Erythroblast (primary cell): ENCODE measurements around the gene DOCK2.

Experiments used
- DNase-seq, 2 experiments: peaks; one replicate each; lab custom pipeline; 2025; lab: John Stamatoyannopoulos, UW
- GATA1 ChIP-seq: IDR thresholded peaks from 2 replicates; pipeline ENCODE4 v1.6.1; 2011; ENCODE audit warnings: low read depth, mild to moderate bottlenecking, control low read depth, low read length, moderate library complexity
- POLR2A ChIP-seq: IDR thresholded peaks from 2 replicates; pipeline ENCODE4 v1.6.1; 2011; ENCODE audit warnings: mild to moderate bottlenecking, low read length

Gene DOCK2

DNA sequence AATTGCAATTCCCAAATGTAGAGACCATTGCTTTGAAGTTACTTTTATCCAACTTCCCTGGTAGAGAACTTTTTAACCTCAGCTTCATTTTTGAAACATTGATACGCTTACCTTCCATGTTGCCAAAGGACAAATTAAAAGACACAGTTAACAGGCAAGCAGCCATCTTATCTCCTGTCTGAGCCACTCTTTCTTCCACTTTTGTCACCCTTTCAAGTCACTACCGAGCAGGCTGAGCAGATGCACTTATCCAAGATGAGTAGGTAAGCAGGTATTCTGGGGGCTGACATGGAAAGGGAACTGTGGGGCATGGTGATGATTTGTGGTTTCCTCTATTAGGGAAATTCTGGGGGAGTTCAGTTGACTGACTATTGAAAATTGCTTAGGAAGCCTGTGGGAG lies 66.7 kb downstream of the DOCK2 start:
- peak in 1 of 2 experiments; percentile 13 for DNase-seq
- no peak for TF ChIP-seq POLR2A
- no peak for TF ChIP-seq GATA1

DNA sequence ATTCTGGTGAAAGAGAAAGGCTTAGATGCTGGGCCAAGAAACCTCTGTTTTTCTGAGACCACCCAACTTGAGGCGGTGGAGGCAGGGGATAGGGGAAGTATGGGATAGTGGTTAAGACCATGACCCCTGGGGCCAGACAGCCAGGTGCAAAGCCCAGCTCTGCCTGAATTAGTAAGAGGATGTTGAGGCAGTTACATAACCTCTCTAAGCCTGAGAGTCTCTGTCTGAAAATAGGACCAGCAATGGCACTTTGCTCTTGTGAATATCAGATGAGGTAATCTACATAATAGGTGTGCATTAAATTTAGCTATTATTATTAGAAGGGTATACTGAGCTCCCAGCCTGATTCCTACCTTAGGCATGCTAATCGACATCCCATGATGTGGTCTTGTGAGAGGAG lies 68.2 kb downstream of the DOCK2 start:
- TF ChIP-seq GATA1 = no peak
- no peak for TF ChIP-seq POLR2A

GRCh38 chr5:169706071-169706470 lies 69.0 kb downstream of the DOCK2 start:
- TF ChIP-seq GATA1 = no peak
- no peak for TF ChIP-seq POLR2A
- no peak for DNase-seq

More for the DNA sequence above, 68.2 kb downstream of the DOCK2 start:
- DNase-seq = no peak

DNA sequence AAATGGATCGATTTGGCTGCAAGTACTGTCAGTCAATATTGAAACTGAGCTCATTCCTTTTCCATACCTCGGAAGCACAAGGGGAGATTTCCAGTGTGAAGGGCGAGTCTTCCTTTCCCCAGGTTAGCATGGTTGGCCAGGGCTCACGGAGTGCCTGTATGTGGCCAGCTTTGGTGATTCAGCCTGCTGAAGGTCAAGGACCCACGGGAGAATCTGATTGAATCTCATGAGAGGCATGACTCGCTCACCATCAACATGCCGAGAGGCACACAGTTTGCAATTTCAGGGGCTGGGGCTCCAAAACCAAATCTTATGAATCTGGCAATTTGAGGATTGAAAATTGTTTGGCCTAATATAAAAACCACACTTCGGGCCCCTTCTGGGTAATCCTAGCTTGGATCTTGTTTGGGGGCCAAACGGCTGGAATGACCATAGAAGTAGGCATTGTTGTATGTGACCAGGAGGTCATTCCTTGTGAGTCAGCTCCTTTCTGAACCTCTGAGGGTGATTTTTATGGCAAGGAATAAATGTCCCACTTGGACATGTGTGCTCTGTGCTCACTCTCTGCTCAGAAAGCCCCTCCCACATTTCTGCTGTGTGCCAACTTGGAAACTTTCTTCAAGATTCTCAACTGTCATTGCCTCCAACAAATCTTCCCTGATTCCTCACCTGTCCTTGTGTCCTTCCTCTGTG lies 69.8 kb downstream of the DOCK2 start:
- TF ChIP-seq POLR2A = no peak
- no peak for DNase-seq

GRCh38 chr5:169707686-169708085 lies 70.6 kb downstream of the DOCK2 start:
- no peak for DNase-seq
- TF ChIP-seq POLR2A (no peak), GATA1 (no peak)

- TF ChIP-seq POLR2A (no peak), GATA1 (no peak)
- no peak for DNase-seq
Observed at GRCh38 chr5:169710675-169711074, 73.6 kb downstream of the DOCK2 start.

DNA sequence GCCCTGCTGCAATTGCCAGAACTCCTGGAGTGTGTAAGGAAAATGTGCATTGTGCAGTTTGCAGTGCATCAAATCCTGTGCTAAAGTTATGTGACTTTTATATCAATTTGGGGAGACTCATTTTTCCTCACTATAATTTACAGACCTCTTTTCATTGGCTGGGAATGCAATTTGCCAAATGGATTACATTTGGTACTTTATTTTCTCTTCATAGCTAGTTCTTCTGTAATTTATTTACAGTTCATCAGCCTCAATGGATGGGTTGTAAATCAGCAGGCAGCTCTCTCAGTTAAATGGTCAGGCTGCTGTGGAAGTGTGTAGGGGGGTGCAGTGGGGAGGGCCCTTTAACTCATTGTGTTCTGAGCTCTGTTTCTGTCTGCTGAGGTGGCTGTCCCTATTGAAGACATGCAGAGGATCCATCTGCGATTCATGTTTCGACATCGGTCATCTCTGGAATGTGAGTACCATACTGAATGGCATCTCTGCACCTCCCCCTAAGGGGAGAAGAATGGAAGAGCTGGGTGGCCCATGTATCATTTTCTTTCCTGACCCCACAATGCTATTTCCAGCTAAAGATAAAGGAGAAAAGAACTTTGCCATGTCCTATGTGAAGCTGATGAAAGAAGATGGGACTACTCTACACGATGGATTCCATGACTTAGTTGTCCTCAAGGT lies 74.6 kb downstream of the DOCK2 start:
- DNase-seq = no peak
- TF ChIP-seq GATA1 (no peak), POLR2A (no peak)

DNA sequence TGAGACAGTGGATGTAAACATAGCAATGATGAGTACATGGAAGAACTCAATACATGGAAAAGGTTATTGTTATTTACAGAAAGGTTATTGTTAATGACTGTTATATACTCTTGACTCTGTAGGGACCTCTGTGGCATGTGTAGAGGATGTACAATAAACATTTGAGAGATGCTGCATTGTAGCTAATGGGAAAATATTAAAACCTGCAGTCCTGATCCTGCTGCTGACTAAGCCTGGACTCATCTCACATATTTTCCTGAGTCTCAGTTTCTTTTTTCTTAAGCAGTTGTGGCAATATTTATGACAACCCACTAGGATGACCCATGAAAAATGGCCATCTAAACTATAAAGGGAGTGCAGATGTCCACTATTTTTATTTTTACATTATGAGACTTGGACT lies 75.4 kb downstream of the DOCK2 start:
- TF ChIP-seq GATA1 (no peak), POLR2A (no peak)
- no peak for DNase-seq

- no peak for DNase-seq
- TF ChIP-seq POLR2A (no peak), GATA1 (no peak)
Observed at GRCh38 chr5:169716287-169716686, 79.2 kb downstream of the DOCK2 start.

- no peak for DNase-seq
- TF ChIP-seq GATA1 (no peak), POLR2A (no peak)
Observed at GRCh38 chr5:169717288-169717687, 80.2 kb downstream of the DOCK2 start.

DNA sequence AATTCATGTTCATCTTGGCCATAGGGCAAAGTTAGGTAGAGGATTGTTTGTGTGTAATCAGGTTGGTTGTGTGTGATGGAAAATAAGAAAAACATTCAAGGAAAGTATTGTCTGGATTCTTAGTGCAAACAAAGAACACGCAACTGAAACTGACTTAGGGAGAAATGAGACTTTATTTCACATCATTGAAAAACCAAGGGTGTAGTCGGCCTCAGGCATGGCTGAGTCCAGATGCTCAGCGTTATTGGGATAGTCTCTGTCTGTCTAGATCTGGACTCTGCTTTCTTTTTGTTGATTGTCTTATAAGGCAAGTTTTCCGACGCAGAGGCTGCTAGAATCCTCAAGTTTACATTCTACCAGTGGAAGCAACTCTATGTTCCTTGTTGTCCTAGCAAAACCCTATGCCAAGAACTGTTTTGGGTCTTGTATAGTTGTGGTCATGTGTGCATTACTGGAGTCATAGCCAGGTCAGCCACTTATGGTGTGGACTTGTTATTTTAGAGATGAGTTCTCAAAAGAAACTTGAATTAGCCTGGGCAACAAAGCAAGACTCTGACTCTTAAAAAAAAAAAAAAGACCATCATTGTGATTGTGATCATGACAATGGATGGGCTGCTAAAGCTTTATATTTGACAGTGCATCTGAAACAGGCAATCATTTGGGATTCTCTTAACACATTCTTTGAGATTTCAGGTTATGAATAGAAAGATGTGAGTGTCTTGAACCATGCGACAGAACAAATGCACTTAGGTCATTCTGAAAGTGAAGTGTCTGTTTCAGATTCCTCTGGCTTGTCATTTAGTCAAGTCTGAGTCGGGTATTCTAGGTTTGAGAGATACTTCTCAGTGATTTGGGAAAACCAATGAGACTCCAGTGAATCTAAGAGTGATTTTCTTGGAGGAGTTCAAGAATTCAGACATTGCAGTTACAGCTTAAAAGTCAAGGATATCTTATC lies 82.6 kb downstream of the DOCK2 start:
- DNase-seq = no peak
- TF ChIP-seq POLR2A (no peak), GATA1 (no peak)

- no peak for DNase-seq
- no peak for TF ChIP-seq GATA1
- TF ChIP-seq POLR2A = no peak
Observed at GRCh38 chr5:169721771-169722170, 84.7 kb downstream of the DOCK2 start.

- DNase-seq = no peak
Observed at GRCh38 chr5:169723103-169723831, 86.2 kb downstream of the DOCK2 start.

More at GRCh38 chr5:169723103-169723831, 86.2 kb downstream of the DOCK2 start:
- TF ChIP-seq POLR2A (no peak), GATA1 (no peak)
